ENCODE results near the gene CPAMD8.
"Not testable (repeated sequence)": the region's sequence is repeated elsewhere in the genome, so short reads cannot be mapped to it uniquely, and the experiment has no call there.

The CPAMD8 gene

DNA sequence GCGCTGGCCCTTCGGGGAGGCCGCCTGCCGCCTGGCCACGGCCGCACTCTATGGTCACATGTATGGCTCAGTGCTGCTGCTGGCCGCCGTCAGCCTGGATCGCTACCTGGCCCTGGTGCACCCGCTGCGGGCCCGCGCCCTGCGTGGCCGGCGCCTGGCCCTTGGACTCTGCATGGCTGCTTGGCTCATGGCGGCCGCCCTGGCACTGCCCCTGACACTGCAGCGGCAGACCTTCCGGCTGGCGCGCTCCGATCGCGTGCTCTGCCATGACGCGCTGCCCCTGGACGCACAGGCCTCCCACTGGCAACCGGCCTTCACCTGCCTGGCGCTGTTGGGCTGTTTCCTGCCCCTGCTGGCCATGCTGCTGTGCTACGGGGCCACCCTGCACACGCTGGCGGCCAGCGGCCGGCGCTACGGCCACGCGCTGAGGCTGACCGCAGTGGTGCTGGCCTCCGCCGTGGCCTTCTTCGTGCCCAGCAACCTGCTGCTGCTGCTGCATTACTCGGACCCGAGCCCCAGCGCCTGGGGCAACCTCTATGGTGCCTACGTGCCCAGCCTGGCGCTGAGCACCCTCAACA, 136.6 kb downstream of the CPAMD8 start:
- DNase-seq: no peak

GRCh38 chr19:16889366-16889882, 137.2 kb downstream of the CPAMD8 start:
- no peak for DNase-seq

DNA sequence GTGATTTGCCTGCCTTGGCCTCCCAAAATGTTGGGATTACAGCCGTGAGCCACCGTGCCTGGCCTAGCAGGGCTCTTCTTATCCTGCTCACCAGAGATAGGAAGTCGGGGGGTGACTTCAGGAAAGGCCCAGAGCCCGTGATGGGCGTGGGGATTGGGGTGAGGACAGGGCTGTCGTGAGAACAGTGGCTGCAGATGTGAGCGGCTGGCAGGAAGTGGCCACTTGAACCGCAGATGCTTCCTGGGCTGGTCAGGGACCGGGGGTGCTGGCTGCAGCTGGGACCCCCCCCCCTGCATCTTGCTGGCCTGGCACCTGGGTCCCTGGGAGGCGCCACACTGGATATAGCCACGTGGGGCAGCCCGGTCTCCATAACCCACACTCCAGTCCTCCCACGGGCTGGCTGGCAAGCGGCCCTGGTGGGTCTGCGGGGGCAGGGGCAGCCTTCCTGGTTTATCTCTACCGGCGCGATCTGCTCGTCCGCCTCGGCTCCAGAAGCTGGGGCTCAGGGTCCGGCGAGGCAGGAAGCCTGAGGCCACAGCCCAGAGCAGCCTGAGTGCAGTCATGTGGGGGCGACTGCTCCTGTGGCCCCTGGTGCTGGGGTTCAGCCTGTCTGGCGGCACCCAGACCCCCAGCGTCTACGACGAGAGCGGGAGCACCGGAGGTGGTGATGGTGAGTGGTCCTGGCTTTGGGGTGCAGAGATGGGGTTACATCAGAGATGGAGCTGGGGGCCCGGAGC, 137.8 kb downstream of the CPAMD8 start, which contains the start of gene F2RL3:
Gene F2RL3, plus strand, starts transcription at position 371 of the 737 bp plus-strand sequence. Its CDS starts 191 bp downstream, at position 562.
- DNase-seq: no peak

- DNase-seq: no peak
Measured at GRCh38 chr19:16887353-16888265, 139.0 kb downstream of the CPAMD8 start.

DNA sequence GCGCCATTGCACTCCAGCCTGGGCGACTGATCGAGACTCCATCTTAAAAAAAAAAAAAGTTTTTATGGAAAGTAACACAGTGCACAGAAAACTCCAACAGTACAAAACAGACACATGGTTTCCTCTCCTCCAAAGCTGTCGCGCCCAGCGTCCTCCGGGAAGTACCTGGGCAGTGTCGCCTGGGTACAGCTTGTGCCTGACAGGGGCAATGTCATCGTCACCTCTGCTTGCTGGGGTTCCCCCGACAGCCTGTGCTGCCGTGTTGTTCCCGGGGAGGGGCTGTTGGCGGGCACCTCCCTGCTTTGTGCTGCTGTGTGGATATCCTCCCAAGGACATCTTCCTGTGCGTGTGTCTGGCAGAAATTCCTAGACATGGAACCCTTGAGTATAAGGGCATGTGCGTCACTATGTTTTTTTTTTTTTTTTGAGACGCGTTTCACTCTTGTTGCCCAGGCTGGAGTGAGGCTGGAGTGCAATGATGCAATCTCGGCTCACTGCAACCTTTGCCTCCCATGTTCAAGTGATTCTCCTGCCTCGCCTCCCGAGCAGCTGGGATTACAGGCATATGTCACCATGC, 140.2 kb downstream of the CPAMD8 start:
- DNase-seq: no peak

GRCh38 chr19:16885166-16885565, 141.4 kb downstream of the CPAMD8 start:
- no peak for DNase-seq

DNA sequence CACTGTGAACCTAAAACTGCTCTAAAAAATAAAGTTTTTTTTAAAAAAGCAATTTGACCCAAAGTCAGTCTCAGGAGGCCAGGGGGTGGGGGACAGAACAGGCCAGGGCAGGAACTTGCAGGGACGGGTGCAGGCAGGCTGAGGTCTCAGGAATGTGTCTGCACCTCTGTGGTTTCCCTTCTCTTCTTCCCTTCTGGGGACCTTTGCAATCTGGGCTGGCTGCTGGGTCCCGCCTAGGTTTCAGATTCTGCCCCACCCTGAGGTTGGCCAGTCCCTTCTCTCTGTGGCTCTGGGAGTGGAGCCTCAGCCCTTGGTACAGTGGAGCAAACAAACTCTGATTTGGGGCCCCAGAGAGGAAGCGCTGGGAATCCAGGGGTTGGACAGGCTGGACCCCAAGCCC, 143.1 kb downstream of the CPAMD8 start:
- no peak for DNase-seq

DNA sequence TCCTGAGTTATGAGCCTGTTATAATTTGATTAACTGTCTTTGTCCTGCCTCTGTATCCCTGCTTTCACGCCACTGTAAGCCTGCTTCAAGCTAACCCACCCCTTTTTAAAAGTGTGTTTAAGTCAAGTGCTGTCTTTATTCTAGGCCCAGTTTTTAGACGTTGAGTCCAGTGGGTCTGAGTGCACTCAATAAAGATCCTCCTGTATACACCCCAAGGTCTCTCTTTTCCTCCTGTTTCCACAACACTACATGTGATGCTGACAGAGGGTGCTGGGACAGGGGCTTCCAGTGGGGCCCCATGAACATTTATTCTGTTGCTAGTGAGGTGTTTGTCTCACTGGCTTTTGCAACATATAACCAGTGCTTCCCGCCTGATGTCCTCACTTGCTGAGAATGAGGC, 144.5 kb downstream of the CPAMD8 start:
- no peak for DNase-seq

GRCh38 chr19:16880884-16881554, 145.6 kb downstream of the CPAMD8 start:
- DNase-seq: no peak

DNA sequence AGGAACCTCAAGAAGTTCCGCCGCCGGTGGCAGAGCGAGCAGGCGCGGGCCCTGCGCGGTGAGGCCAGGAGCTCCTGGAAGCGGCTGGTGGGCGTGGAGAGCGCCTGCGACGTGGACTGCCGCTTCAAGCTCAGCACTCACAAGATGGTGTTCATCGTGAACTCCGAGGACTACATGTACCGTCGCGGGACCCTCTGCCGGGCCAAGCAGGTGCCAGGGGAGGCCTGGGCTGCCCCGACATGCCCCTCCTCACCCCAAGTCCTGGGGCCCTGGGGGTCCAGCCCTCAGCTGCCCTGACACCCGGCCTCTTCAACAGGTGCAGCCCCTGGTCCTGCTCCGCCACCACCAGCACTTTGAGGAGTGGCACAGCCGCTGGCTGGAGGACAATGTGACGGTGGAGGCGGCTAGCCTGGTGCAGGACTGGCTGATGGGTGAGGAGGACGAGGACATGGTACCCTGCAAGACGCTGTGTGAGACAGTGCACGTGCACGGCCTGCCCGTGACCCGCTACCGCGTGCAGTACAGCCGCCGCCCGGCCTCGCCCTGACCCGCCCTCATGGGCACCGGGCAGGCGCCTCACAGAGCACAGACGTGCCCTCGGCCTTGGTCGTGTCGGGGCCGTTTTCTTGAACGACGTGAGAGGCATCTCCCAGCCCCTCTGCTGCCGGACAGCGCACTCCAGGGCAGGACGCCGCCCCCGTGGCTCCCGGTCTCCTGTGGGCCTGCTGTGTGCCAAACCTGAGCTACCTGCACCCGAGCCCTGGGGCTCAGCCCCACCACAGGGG, 148.2 kb downstream of the CPAMD8 start:
- no peak for DNase-seq

- DNase-seq: no peak
Measured at GRCh38 chr19:16877581-16877980, 149.0 kb downstream of the CPAMD8 start.

DNA sequence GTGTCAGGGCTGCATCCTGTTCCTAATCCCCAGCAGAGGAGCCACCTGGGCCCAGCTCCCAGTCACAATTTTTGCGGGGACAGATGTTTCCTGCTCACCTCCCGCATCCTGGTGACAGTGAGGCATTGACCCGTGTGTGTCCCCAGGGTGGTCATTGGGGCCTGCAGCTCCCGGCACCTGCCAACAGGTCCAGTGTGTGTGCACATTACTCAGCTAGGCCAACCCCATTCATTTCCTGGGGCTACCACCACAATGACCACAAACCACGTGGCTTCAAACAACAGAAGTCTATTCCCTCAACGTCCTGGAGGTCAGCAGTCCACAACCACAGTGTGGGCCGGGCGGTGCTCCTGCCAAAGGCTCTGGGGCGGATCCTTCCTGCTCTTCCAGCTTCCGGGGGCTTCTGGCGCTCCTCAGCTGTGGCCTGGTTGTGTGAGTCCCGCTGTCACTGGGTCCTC, 149.7 kb downstream of the CPAMD8 start:
- DNase-seq: no peak

- DNase-seq: no peak
Measured at GRCh38 chr19:16875584-16876555, 150.7 kb downstream of the CPAMD8 start.

DNA sequence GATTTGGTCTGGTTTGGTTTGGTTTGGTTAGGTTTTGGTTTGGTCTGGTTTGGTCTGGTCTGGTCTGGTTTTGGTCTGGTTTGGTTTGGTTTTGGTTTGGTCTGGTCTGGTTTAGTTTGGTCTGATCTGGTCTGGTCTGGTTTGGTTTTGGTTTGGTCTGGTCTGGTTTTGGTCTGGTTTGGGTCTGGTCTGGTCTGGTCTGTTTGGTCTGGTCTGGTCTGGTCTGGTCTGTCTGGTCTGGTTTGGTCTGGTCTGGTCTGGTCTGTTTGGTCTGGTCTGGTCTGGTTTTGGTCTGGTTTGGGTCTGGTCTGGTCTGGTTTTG, 151.7 kb downstream of the CPAMD8 start:
- not testable (repeated sequence) for DNase-seq

DNA sequence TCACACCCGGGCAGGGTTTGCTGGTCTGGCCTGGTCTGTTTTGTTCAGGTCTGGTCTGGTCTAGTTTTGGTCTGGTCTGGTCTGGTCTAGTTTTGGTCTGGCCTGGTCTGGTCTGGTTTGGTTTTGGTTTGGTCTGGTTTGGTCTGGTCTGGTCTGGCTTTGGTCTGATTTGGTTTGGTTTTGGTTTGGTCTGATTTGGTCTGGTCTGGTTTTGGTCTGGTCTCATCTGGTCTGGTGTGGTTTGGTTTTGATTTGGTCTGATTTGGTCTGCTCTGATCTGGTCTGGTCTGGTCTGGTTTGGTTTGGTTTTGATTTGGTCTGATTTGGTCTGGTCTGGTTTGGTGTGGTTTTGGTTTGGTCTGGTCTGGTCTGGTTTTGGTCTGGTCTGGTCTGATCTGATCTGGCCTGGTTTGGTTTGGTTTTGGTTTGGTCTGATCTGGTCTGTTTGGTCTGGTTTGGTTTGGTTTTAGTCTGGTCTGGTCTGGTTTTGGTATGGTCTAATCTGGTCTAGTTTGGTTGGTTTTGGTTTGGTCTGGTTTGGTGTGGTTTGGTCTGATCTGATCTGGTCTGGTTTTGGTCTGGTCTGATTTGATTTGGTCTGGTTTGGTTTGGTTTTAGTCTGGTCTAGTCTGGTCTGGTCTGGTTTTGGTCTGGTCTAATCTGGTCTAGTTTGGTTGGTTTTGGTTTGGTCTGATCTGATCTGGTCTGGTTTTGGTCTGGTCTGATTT, 152.2 kb downstream of the CPAMD8 start:
- no peak for DNase-seq

DNA sequence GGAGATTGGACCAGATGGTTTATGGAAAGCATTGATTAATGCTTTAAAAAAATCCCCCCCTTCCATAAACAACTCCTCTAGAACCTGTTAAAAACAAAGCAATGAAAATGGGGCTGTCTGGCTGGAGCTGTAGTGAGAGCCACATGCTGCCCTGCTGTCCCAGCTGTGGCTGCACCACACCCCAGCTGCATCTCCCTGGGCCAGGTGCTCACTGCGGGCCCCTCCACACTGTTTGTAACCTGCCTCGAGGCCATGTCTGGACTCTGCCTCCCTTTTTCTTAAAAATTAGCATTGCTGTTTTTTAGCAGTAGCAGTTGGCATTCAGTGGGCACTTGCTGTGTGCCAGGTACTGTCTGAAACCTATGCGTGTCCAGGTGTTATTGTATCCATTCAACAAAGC, 153.0 kb downstream of the CPAMD8 start:
- no peak for DNase-seq

DNA sequence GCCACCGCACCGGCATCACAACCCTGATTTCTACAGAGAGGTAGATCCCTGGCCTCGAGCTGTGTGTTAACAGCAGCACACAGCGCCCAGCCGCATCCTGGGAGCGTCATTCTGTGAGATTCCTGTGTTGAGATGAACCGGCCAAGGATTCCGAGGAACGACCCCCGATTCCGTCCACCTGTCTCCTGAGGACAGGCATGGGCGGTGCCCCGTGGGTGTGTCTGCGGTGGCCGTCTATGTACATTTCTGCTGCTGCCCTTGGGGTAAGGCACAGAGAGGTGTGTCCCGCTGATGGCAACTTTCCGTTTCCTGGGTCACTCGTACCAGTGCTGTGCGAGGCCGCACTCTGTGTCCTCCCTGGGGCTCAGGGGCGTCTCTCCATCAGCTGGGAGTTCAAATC, 153.9 kb downstream of the CPAMD8 start:
- no peak for DNase-seq

DNA sequence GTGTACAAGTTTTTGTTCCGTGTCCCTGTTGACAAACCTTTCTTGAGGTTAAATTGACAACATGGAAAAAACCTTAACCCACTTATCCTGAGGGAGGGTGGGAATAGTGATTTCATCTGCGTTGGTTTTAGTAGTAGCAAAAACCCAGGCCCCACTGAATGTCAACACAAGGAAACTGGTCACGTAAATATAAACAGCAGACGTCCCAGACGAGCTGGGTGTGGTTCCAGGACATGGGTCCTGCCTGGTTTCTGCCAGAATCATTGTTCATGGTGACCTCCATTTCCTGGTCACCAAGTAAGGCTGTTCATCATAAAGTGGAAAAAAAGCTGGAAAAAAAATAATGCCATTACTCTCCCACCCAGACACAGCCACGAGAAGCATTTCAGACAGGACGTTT, 154.7 kb downstream of the CPAMD8 start:
- no peak for DNase-seq

- DNase-seq: no peak
Measured at GRCh38 chr19:16869331-16869972, 157.2 kb downstream of the CPAMD8 start.

All from activated CD4-positive, alpha-beta T cell treated with anti-CD3 and anti-CD28 coated beads, Interleukin-2, amount 50 U/mL, for 1 hour (primary cell).